ENCODE data around the gene TM2D1. TPM values are rescaled to one million over a fixed set of nuclear protein-coding genes. Genes with fewer than 3 reads are reported as not detected.

TM2D1 gene
- total RNA-seq: 27.2 and 41.2 TPM in 2 replicates

GRCh38 chr1:61724813-61725694 lies at the start of gene TM2D1:
TM2D1 (minus strand) TSS chr1:61725141; CDS start chr1:61725120, 21 bp downstream.

GRCh38 chr1:61741711-61742619 lies 17.0 kb upstream of the TM2D1 start, which contains the start of gene PATJ:
PATJ (plus strand) TSS chr1:61742480; CDS start chr1:61762893, 20,413 bp downstream.

Other genes with a start within 250 kb of the TM2D1 start
- gene PATJ, start 17.3 kb upstream of the TM2D1 start, total RNA-seq: 1.8 and 2.7 TPM in 2 replicates